Activated CD4-positive, CD25-positive, alpha-beta regulatory T cell (primary cell): ENCODE results near the gene IKBIP.
"Not testable (repeated sequence)": the region's sequence is repeated elsewhere in the genome, so short reads cannot be mapped to it uniquely, and the experiment has no call there.

ENCODE experiments used
- DNase-seq, 4 experiments: peaks; one replicate each; lab custom pipeline; 2025; lab: John Stamatoyannopoulos, UW

The IKBIP gene

DNA sequence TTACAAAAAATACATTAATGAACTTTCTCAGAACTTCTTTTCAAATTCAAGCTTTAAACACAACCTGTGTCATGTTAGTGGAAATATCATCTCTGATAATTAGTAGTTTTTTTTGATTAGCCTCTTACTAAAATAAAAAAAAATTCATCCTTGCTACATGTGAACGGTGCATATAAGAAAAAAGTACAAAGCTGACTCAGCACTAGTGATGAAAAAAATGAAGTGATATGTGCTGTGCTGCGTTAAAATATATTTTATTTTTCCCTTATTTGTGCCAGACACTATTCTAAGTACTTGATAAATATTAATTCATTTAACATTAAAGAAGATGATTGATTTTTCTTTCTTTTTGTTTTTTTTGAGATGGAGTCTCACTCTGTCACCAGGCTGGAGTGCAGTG lies 7.5 kb downstream of the IKBIP start:
- DNase-seq, result no peak

DNA sequence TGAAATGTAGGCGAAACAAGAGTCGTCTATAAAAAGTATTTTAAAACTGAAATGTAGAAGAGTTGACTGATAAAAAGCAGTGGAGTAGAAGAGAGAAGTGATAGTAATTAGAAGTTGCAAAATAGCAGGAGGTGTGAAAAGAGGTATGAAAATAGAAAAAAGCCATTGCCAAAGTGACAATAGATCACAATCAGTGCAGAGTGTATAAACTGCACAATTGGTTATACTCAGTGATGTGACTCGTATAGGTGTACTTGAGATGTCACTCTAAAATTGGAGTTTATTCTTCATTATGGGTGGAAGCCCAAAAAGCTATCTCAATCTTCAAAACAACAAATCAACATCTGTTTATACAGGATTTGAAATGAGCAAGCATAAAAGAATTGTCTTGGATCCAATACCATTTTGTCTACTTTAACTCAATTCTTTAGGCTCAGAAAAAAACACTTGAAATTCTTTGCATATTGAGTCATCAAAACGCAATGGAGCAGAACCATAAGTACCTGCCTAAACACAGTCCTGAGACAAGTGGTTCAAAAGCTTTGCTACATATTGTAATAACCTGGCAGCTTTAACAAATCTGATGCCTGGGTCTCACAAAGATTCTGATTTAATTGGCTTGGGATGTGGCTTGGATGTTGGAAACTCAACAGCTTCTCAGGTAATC lies 8.8 kb downstream of the IKBIP start:
- no peak for DNase-seq

DNA sequence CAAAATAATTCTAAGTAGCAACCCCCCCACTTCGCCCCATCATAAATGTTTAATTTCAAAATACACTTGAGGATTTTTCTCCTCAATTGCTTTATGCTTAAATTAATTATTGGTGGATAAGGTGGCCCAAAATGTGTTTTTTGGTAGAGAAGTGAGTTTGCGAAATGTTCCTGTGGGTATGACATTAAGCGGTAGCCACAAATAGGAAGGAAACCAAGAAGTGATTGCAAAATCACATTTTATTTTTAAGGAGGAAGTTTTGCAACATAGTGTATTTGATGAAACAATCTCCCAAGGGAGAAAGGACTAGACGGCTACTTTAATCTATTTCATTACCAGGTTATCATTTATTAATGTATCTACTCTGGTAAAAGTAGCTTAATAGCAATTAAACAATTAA lies 25.6 kb downstream of the IKBIP start:
- no peak for DNase-seq

DNA sequence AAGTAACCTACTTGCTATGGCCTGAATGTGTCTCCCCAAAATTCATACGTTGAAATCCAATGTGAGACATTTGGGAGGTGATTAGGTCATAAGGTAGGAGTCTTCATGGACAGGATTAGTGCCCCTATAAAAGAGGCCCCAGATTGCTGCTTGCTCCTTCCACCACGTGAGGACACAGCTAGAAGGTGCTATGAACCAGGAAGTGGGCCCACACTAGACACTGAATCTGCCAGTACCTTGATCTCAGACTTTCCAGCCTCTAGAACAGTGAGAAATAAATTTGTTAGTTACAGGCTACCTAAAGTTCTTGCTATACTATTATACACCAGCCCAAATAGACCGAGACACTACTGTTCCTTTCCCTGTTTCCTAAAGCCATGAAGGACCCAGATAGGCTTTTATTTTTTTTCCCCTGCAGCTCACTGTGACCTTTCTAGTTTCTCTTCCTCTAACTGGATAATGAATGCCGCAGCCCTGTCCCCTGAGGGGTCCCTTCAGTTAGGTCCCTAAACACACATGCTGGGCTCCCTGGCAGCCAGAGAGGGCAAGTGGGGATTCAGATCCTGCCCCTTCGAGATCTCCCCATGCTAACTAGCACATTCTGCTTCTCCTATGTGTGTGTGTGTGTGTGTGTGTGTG lies 31.8 kb downstream of the IKBIP start:
- DNase-seq, result no peak

DNA sequence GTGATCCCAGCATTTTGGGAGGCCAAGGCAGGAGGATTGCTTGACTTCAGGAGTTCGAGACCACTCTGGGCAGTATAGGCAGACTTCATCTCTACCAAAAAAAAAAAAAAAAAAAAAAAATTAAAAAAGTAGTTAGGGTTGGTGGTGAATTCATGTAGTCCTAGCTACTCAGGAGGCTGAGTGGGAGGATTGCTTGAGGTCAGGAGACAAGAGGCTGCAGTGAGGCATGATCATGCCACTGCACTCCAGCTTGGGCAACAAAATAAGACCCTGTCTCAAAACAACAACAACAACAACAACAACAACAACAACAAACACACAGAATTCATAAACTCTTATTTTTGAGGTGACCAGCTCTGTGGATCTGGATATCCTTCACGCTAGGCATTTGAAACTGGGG lies 34.0 kb downstream of the IKBIP start:
- DNase-seq, result no peak

DNA sequence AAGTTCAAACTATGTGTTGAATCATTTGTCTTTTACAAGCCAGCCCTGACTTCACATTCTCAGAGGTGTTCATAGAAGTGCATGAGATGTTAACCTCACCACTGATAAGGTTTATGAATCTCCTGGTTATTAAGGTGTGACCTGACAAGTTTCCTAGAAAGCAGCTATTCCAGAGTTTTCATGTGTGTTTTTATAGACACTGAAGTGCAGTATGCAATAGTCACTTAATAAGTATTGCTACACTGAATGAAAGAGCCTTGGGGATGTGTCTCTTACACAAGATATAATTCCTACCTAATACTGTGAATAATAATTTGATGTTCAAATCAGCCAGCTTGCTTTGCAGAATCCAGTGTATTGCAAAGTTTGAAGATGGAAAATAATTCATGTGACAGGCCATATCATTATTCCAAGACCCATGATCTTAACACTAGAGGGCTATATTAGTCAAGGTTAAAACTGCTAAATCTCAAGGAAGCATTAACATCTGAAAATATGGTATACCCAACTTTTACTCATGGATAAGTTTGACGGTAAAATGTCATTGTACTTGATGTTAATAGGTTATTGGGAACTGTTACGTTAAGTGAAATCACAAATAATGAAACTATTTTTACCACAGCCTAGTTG lies 38.1 kb downstream of the IKBIP start:
- DNase-seq, result no peak

DNA sequence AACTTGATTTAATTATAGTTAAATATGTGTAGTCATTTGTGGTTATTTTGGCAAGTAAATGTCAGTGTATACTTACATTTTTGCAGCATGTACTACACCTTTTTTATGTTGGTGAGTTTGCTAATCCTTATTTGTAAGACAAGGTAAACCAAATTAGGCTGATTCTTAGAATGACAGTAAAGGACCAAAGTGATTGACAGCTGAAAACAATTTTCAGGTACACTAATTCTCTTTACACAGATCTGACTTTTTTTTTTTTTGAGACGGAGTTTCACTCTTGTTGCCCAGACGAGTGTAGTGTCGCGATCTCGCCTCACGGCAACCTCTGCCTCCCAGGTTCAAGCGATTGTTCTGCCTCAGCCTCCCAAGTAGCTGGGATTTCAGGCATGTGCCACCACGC lies 42.7 kb downstream of the IKBIP start:
- no peak for DNase-seq

DNA sequence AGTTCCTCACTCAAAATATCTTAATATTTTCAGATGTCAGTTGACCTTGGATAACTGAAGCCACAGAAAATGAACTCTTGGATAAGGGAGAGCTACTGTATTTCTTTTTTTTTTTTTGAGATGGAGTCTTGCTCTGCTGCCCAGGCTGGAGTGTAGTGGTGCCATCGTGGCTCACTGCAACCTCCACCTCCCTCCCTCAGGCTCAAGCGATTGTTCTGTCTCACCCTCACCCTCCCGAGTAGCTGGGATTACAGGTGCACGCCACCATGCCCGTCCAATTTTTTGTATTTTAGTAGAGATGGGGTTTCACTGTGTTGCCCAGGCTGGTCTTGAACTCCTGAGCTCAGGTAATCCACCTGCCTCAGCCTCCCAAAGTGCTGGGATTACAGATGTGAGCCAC lies 47.3 kb downstream of the IKBIP start:
- DNase-seq, result not testable (repeated sequence)

DNA sequence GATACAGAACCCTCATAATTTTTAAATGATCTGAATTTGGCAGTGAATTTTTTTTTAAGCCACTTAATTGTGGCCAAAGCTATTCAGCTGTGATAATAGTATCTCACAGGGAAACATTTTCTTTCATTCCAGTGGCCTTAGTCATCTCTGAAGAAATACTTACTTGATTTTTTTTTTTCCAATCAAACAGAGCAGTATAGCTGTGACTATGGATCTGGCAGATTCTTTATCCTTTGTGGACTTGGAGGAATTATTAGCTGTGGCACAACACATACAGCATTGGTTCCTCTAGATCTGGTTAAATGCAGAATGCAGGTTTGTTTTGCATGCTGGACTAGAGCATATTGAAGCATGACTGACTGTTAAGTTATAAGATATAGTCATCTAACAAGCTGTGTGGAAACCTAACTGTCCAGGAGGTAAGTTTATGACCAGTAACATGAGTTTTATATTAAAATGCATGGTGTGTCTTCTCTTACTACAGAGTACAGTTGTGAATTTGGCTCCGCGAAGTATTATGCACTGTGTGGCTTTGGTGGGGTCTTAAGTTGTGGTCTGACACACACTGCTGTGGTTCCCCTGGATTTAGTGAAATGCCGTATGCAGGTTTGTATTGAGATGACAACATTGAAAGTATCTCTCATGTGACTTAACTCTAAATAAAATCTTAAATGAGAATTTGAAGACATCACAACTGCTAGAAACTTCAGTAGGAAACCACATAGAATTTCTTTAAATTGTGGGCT lies 49.2 kb downstream of the IKBIP start:
- no peak for DNase-seq

DNA sequence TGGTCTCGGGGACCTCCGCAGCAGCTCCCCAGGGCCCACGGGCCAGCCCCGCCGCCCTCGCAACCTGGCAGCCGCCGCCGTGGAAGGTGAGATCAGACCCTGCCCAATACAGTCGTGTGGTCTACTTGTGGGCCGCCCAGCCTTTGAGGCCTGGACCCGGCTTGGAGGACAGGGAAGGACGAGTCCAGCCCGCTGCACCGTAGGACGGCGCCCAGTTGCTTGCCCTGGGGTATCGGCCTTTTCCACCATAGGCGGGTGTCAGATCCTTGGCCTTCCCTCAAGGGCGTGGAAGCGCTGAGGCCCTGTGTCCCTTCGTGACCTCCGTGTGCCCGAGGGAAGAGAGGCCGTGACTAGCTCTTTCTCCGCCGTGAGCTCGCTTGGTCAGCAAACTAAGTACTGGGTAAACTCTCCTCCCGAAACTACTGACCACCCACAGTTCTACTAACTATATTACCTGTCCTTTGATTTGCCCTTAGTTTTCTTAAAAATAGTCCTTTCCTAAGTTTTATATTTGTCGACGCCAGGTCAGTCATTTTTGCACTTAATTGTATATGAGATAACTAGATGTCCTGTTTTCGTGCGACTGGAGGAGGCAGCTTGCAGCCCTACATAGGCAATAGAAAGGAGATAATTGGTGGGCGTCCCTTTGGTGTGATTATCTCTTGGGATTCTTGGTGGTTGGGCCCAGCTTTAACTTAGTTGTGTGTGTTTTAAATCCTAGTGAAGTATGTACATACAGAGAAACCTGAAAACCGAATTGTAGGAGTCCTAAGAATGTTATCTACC lies 50.3 kb downstream of the IKBIP start:
- DNase-seq, result peak in 3 of 4 experiments; percentile 14 to 35 (median 34)

DNA sequence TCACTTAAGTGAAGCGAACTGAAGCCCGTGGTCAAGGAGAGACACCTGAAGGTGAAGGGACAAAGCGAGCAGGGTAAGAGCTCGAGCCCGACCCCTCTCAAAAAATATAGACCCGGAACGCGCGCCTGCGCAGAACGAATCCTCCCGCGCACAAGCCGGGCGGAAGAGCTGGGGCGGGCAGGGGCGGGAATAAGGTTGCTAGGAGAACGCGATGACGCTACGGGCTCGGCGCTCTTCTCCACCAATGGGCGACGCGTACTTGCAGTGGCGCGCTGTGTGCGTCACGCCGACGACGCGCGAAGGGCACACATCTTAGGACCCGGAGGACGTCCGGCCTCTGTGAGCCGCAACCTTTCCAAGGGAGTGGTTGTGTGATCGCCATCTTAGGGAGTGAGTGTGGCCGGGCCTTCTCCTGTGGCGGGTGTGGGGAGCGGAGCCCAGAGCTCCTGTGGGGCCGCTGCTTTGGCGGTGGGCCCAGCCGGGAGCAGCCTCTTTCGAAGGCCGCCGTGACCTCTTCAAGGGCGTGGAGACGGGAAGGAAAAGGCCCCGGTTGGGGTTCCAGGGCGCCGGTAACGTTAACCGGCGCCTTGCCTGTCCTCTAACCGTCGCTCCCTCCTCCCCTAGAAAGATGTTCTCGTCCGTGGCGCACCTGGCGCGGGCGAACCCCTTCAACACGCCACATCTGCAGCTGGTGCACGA lies 51.1 kb downstream of the IKBIP start, which contains the start of gene SLC25A3:
Gene SLC25A3, plus strand, starts transcription at position 336 of the 699 bp plus-strand sequence. Its CDS starts 293 bp downstream, at position 629.
- peak; percentile 87 to 93 (median 90) for DNase-seq

DNA sequence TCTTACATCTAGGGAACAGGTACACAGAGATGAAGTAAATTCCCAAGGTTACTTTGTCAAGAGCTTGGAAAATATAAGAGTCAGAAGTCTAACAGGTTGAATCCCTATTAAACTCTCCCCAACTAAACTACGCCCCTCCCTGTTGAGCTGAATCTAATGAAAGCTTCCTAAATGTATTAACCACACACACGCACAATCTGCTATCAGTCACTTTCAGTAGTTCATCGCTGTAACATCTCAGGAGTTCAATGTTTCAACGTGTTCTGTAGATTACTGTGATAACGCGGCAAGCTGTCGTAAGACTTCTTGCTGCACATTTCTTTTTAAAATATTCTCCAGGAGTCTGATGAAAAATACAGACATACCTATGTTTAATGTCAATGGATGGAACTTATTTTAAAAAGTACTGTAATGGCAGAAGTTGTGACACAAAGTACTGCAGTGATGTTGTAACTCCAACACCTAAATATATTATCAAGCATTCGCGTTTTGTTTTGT lies 51.7 kb downstream of the IKBIP start:
- DNase-seq, result no peak

DNA sequence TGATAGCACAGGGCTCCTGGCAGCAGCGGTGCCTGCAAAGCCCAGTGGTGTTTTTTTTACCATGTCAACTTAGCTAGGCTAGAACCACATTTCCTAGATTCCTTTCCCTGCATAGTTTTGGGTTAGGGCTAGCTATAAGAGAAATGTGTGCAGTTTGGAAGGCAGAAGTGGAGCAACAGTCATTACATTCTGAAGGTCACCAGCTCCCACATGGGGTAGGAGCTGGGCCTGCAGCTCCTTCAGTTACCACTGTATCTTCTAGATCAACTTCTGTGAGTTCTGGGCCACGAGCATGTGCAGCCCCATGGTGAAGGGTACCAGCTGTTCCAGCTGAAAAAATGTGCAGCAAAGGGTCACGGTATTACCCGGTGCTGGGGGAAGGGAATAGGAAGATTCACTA lies 53.4 kb downstream of the IKBIP start:
- DNase-seq, result no peak

DNA sequence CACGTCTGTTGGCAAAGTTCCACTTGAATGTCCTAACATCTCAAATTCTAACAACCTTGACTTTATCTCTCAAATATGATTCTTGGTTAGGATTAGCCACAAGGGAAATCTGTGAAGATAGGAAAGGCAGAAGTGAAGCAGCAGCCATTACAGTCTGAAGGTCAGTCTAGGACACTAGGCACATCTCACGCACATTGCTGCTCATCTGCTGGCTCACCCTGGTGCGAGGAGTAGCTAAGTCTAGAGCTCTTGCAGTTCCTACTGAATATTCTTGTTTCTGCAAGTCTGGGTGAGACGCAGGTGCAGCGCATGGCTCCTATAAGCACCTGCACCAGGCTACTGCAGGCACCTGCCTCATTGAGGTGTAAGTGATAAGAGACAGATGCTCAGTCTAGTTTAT lies 57.5 kb downstream of the IKBIP start:
- no peak for DNase-seq

DNA sequence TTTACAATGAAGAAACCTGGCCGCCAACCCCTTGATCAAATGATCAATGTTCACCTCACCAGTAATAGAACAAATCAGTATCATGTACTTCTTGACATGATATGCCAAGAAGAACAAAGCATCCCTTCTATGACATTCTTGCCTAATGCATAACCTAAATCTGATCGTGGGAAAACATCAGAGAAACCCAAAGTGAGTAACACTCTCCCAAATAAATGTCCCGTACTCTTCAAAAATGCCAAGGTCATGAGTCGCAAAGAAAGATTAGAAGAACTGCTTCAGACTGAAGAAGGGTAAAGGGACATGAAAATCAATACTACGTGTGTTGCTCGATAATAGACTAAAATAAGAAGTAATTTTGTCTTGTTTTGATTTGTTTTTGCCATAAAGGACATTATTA lies 62.5 kb downstream of the IKBIP start:
- DNase-seq, result no peak

DNA sequence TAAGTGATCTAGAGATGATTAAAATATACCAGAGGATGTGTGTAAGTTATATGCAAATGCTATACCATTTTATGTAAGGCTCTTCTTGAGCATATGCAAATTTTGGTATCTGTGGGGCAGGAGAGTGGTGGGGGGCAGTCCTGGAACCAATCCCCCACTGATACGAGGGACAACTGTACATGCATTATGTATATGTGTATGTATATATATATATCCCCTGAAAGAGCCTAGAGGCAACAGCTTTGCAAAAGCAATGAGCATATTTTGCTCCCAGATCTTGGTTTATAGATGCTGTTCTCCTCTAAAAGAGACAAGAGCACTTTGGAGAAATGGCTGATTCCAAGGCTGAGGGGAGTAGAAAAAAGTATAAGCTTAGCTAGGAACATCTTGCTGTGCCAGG lies 63.5 kb downstream of the IKBIP start:
- no peak for DNase-seq

DNA sequence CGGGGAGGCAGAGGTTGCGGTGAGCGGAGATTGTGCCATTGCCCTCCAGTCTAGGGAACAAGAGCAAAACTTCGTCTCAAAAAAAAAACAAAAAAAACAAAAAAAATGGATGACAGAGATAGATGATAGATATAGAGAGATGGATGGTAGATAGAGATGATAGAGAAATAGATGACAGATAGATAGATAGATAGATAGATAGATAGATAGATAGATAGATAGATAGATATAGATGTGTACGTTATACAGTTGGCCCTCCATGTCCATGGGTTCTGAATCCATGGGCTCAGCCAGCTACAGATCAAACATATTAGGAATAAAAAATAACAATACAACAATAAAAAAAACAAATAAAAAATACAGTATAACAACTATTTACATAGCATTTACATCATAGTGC lies 63.9 kb downstream of the IKBIP start:
- no peak for DNase-seq

DNA sequence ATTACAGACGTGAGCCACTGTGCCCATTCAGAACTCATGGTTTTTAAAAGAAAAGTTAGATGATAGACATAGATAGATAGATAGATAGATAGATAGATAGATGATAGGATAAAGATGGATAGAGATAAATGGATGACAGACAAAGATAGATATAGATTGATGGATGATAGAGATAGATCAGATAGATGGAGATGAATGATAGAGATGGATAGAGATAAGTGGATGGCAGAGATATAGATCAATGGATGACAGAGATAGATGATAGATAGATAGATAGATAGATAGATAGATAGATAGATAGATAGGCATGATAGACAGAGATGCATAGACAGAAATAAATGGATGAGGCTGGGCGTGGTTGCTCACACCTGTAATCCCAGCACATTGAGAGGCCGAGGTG lies 64.8 kb downstream of the IKBIP start:
- DNase-seq, result no peak

DNA sequence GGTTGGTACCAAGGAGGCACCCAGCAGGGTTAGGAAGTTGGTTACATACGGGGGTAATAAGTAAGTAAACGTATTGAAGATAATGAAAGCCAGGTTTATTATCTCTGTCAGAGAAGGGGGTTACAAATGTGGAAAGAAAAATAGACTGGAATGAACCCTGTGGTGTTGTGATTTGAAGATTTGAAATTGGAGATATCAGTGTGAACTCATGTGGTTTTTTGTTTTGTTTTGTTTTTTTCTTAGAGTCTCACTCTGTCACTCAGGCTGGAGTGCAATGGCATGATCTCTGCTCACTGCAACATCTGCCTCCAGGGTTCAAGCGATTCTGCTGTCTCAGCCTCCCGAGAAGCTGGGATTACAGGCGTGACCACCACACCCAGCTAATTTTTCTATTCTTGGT lies 65.2 kb downstream of the IKBIP start:
- no peak for DNase-seq

DNA sequence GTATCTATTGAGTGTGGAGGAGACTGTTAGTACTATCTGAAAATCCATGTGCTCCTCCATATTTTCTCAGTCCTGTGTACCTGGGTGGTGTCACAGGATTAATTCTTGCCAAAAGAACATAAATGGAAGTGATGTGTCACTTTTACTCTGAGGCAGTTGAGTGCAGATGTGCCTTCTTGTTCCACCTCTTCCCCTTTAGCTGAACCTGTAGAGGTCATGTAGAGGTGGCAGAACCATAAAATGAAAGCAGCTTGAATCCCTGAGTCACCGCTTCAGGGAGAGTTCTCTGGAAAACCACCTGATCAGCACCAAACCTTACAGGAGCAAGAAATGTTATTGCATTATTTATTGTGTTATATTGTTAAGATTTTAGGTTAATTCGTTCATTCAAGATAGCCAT lies 65.8 kb downstream of the IKBIP start:
- DNase-seq, result no peak

DNA sequence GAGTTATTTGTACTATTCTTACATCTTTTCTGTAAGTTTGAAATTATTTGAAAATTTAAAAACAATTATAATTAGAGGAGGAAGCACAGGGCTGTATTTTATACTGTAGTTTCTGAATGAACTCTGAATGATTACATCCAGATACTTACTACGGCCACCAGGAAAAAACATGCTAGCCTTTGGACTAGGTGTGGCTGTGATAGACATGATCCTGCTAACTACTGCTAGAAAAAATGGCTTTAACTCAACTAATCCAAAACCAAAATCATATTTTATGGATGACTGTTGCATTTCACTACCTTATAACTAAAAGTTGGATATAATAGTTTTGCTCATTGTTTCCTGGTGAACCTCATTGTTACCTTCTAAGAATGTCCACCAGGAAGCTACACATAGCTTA lies 66.2 kb downstream of the IKBIP start:
- DNase-seq, result no peak
